ENCODE measurements around the gene ZNF12. TPM values are rescaled to one million over a fixed set of nuclear protein-coding genes. Genes with fewer than 3 reads are reported as not detected.

ZNF12 gene
- total RNA-seq, 2 donors from 2014 or later = 13.0 to 22.7 TPM

- ATAC-seq (no peak), DNase-seq (no peak)
- intact Hi-C loops (cut with DNase I) = no loop called here
- 95 to 97% methylated on average over 84 to 121 of the region's 146 CpGs for WGBS, 2 donors
- TF ChIP-seq POLR2A (IDR thresholded peaks at IDR 0.05) (no peak), CTCF (IDR thresholded peaks at IDR 0.05) (no peak)
- Histone ChIP-seq H3K4me1 (no peaks in the 10 kb centered on the region), H3K9me3 (no peaks in the 10 kb centered on the region), H3K27ac (no peak overlapping the region), H3K36me3 (replicated peaks in 1 of 2; ENCODE audit: insufficient read depth in 1 of 2, low read depth in 2 of 2) (peaks cover 2 to 7% of the 10 kb centered on the region in 2 donors), H3K27me3 (no peaks in the 10 kb centered on the region), H3K4me3 (no peak overlapping the region)
Observed at GRCh38 chr7:6653071-6654003, 53.4 kb downstream of the ZNF12 start.

- Histone ChIP-seq H3K27ac (no peak overlapping the region), H3K4me3 (no peak overlapping the region), H3K27me3 (no peaks in the 10 kb centered on the region), H3K36me3 (replicated peaks in 1 of 2; ENCODE audit: insufficient read depth in 1 of 2, low read depth in 2 of 2) (peaks cover 2 to 7% of the 10 kb centered on the region in 2 donors), H3K9me3 (no peaks in the 10 kb centered on the region), H3K4me1 (no peaks in the 10 kb centered on the region)
- ATAC-seq (no peak), DNase-seq (no peak)
- intact Hi-C loops (cut with DNase I) = no loop called here
- TF ChIP-seq CTCF (IDR thresholded peaks at IDR 0.05) (no peak), POLR2A (IDR thresholded peaks at IDR 0.05) (no peak)
- 97 to 100% methylated on average over 6 to 62 of the region's 75 CpGs for WGBS, 2 donors
Observed at GRCh38 chr7:6652446-6653011, 54.2 kb downstream of the ZNF12 start.

GRCh38 chr7:6651851-6652445 is 54.8 kb downstream of the ZNF12 start:
- DNase-seq (no peak), ATAC-seq (no peak)
- intact Hi-C loops (cut with DNase I) = no loop called here
- Histone ChIP-seq H3K4me3 (no peak overlapping the region), H3K9me3 (no peaks in the 10 kb centered on the region), H3K36me3 (replicated peaks in 1 of 2; ENCODE audit: insufficient read depth in 1 of 2, low read depth in 2 of 2) (peaks cover 2 to 7% of the 10 kb centered on the region in 2 donors), H3K27ac (no peak overlapping the region), H3K4me1 (no peaks in the 10 kb centered on the region), H3K27me3 (no peaks in the 10 kb centered on the region)
- 94 to 97% methylated on average over 21 to 31 of the region's 32 CpGs for WGBS, 2 donors
- TF ChIP-seq CTCF (IDR thresholded peaks at IDR 0.05) = no peak
- no peak for TF ChIP-seq POLR2A (IDR thresholded peaks at IDR 0.05)

GRCh38 chr7:6650521-6651011 is 56.2 kb downstream of the ZNF12 start:
- H3K27ac ChIP-seq = no peak overlapping the region
- no peak for TF ChIP-seq POLR2A (IDR thresholded peaks at IDR 0.05)
- no peak for TF ChIP-seq CTCF (IDR thresholded peaks at IDR 0.05)
- no peak overlapping the region for H3K4me3 ChIP-seq
- H3K4me1 ChIP-seq = no peaks in the 10 kb centered on the region
- peaks cover 2 to 7% of the 10 kb centered on the region in 2 donors for H3K36me3 ChIP-seq (replicated peaks in 1 of 2; ENCODE audit: insufficient read depth in 1 of 2, low read depth in 2 of 2)
- intact Hi-C loops (cut with DNase I) = no loop called here
- DNase-seq = no peak
- H3K27me3 ChIP-seq = no peaks in the 10 kb centered on the region
- ATAC-seq = no peak
- no peaks in the 10 kb centered on the region for H3K9me3 ChIP-seq
- WGBS, 2 donors = 95 to 97% methylated on average over 11 to 12 of the region's 12 CpGs
